IMR-90 (cell line): ENCODE results near the gene ARFGAP2. TPM values are rescaled to one million over a fixed set of nuclear protein-coding genes. Genes with fewer than 3 reads are reported as not detected.

Source experiments
- ATAC-seq: fragments of 200-7000 bp; cut with Tn5 transposase; 2 replicates; pipeline ENCODE4 v1.9.1; 2020; ENCODE audit warnings: low read depth, mild to moderate bottlenecking, moderate library complexity
- BruUV-seq: library from RNA; stranded (reverse); fragments of 400-500 nt; replicated peaks from 2 replicates; lab custom pipeline; 2021; lab: Mats Ljungman, UMichigan
- CTCF ChIA-PET: fragments of 300-600 bp; formaldehyde crosslinking; extraction: SDS; loops from one replicate; lab custom pipeline; 2021; ENCODE audit warnings: antibody characterized with exemption; lab: Yijun Ruan, JAX
- POLR2A ChIA-PET: fragments of 300-600 bp; sonication (Branson Sonifier 250); formaldehyde crosslinking; loops from one replicate; lab custom pipeline; 2022; ENCODE audit warnings: antibody characterized with exemption; ENCODE audit not compliant: unreplicated experiment; lab: Charles Lee
- DNase-seq: peaks from one replicate; pipeline ENCODE4 v3.0.0; 2013
- H2AFZ ChIP-seq: replicated peaks from 2 replicates; pipeline ENCODE3; 2013; ENCODE audit warnings: low read length, mild to moderate bottlenecking; ENCODE audit not compliant: poor library complexity
- H2AK5ac ChIP-seq: 2 replicates; pipeline ENCODE4 v1.6.1; 2013; ENCODE audit warnings: low read depth, low read length, inconsistent platforms
- H2AK9ac ChIP-seq: replicated peaks from 2 replicates; pipeline ENCODE3; 2013; ENCODE audit warnings: mild to moderate bottlenecking, low read depth, low read length, moderate library complexity; ENCODE audit not compliant: poor library complexity
- H2BK120ac ChIP-seq: 2 replicates; pipeline ENCODE4 v1.6.1; 2013; ENCODE audit warnings: low read depth, low read length, inconsistent platforms
- H2BK15ac ChIP-seq: 3 replicates; pipeline ENCODE4 v1.6.1; 2013; ENCODE audit warnings: low read depth, low read length, inconsistent platforms
- H2BK20ac ChIP-seq: 2 replicates; pipeline ENCODE4 v1.6.1; 2013; ENCODE audit warnings: low read depth, mild to moderate bottlenecking, inconsistent platforms, low read length, moderate library complexity
- H2BK5ac ChIP-seq: 2 replicates; pipeline ENCODE4 v1.6.1; 2013; ENCODE audit warnings: mild to moderate bottlenecking, low read depth, low read length, inconsistent platforms; ENCODE audit not compliant: poor library complexity, severe bottlenecking
- H3K14ac ChIP-seq: replicated peaks from 2 replicates; pipeline ENCODE4 v1.6.1; 2013; ENCODE audit warnings: low read depth, low read length, inconsistent platforms
- H3K18ac ChIP-seq: 2 replicates; pipeline ENCODE4 v1.6.1; 2013; ENCODE audit warnings: low read depth, low read length, control low read depth
- H3K23ac ChIP-seq: 2 replicates; pipeline ENCODE4 v1.6.1; 2013; ENCODE audit warnings: low read depth, low read length, inconsistent platforms
- H3K27ac ChIP-seq: 2 replicates; pipeline ENCODE4 v1.5.1; 2013; ENCODE audit warnings: mild to moderate bottlenecking, control low read depth, low read length; ENCODE audit not compliant: insufficient read depth
- H3K27me3 ChIP-seq: 2 replicates; pipeline ENCODE4 v1.6.1; 2013; ENCODE audit warnings: low read length; ENCODE audit not compliant: control insufficient read depth, insufficient read depth
- H3K36me3 ChIP-seq: 2 replicates; pipeline ENCODE4 v1.6.1; 2013; ENCODE audit warnings: low read length, mixed read lengths; ENCODE audit not compliant: control insufficient read depth, insufficient read depth
- H3K4ac ChIP-seq: 2 replicates; pipeline ENCODE4 v1.6.1; 2013; ENCODE audit warnings: low read depth, low read length, inconsistent platforms
- H3K4me1 ChIP-seq: 2 replicates; pipeline ENCODE4 v1.6.1; 2013; ENCODE audit warnings: low read length, mixed read lengths; ENCODE audit not compliant: control insufficient read depth, insufficient read depth
- H3K4me2 ChIP-seq: 2 replicates; pipeline ENCODE4 v1.6.1; 2013; ENCODE audit warnings: low read depth, mild to moderate bottlenecking, control low read depth, low read length, moderate library complexity
- H3K4me3 ChIP-seq: 2 replicates; pipeline ENCODE4 v1.5.1; 2013; ENCODE audit warnings: low read depth, mild to moderate bottlenecking, control low read depth, low read length, moderate library complexity; ENCODE audit not compliant: insufficient read depth
- H3K56ac ChIP-seq: 2 replicates; pipeline ENCODE4 v1.6.1; 2013; ENCODE audit warnings: low read length, inconsistent platforms; ENCODE audit not compliant: insufficient read depth; ENCODE audit errors: extremely low read depth
- H3K79me1 ChIP-seq, 2 experiments: 2 replicates each; pipeline ENCODE4 v1.6.1; 2013; ENCODE audit warnings: low read length in 2 of 2, inconsistent platforms in 1 of 2, low read depth in 1 of 2
- H3K9ac ChIP-seq: 2 replicates; pipeline ENCODE4 v1.6.1; 2013; ENCODE audit warnings: low read depth, low read length, control low read depth
- H3K9me1 ChIP-seq: 2 replicates; pipeline ENCODE4 v1.6.1; 2013; ENCODE audit warnings: low read length, inconsistent platforms; ENCODE audit not compliant: insufficient read depth
- H3K9me3 ChIP-seq: 2 replicates; pipeline ENCODE4 v1.6.1; 2013; ENCODE audit warnings: low read length; ENCODE audit not compliant: control insufficient read depth, insufficient read depth
- H4K20me1 ChIP-seq: 2 replicates; pipeline ENCODE4 v1.6.1; 2013; ENCODE audit warnings: low read length, inconsistent platforms; ENCODE audit not compliant: insufficient read depth
- H4K5ac ChIP-seq: 2 replicates; pipeline ENCODE4 v1.6.1; 2013; ENCODE audit warnings: mild to moderate bottlenecking, low read depth, low read length, control low read depth
- H4K8ac ChIP-seq, 2 experiments: 2 replicates each; pipeline ENCODE4 v1.6.1; 2013; ENCODE audit warnings: low read depth in 2 of 2, low read length in 2 of 2, control low read depth in 1 of 2, inconsistent platforms in 1 of 2
- H4K91ac ChIP-seq: 2 replicates; pipeline ENCODE4 v1.6.1; 2013; ENCODE audit warnings: low read depth, low read length, inconsistent platforms; ENCODE audit not compliant: insufficient read depth
- CEBPB ChIP-seq: IDR thresholded peaks from 2 replicates; pipeline ENCODE4 v1.6.1; 2012; ENCODE audit warnings: low read depth, low read length, improper control_type of control experiment
- CHD1 ChIP-seq: IDR thresholded peaks from 2 replicates; pipeline ENCODE4 v1.6.1; 2012; ENCODE audit warnings: low read depth, low read length, improper control_type of control experiment
- MXI1 ChIP-seq: IDR thresholded peaks from 2 replicates; pipeline ENCODE4 v1.6.1; 2012; ENCODE audit warnings: low read depth, mild to moderate bottlenecking, low read length, moderate library complexity, borderline replicate concordance
- POLR2A ChIP-seq: IDR thresholded peaks from 2 replicates; pipeline ENCODE4 v1.6.1; 2012; ENCODE audit warnings: mild to moderate bottlenecking, low read depth, low read length
- RAD21 ChIP-seq: IDR thresholded peaks from 2 replicates; pipeline ENCODE4 v1.6.1; 2012; ENCODE audit warnings: low read length, improper control_type of control experiment
- RCOR1 ChIP-seq: IDR thresholded peaks from 2 replicates; pipeline ENCODE4 v1.6.1; 2012; ENCODE audit warnings: mild to moderate bottlenecking, low read length, improper control_type of control experiment; ENCODE audit not compliant: insufficient replicate concordance
- RFX5 ChIP-seq: IDR thresholded peaks from 2 replicates; pipeline ENCODE4 v1.8.0; 2012; ENCODE audit warnings: low read depth, mild to moderate bottlenecking, low read length, moderate library complexity
- WGBS, 2 experiments: methylation state at CpG; one replicate each; pipeline versions ENCODE4 v1.1.5 to v1.1.7; 2013; ENCODE audit warnings: missing lambda C conversion rate in 2 of 2; ENCODE audit not compliant: insufficient read length in 1 of 2; ENCODE audit errors: extremely low coverage in 2 of 2; 5-methylcytosine and 5-hydroxymethylcytosine counted together
- dilution Hi-C: fragments of 300-500 bp; cut with HindIII; formaldehyde crosslinking; loops from one replicate; pipeline ENCODE4 v1.14.3; 2018; ENCODE audit warnings: low sequenced_read_pairs; ENCODE audit not compliant: unreplicated experiment
- in situ Hi-C: fragments of 300-500 bp; cut with MboI; formaldehyde crosslinking; loops from 3 replicates; pipeline ENCODE4 v1.14.3; 2019; ENCODE audit warnings: low sequenced_read_pairs, inconsistent platforms, mixed read lengths
- intact Hi-C: fragments of 100-400 bp; cut with micrococcal nuclease; formaldehyde crosslinking; loops from 2 replicates; pipeline ENCODE4 v1.10.0; 2022
- polyA plus RNA-seq, 3 experiments: library from polyadenylated mRNA; depleted of rRNA; stranded (reverse); fragments of >200 nt; gene quantifications; 2 replicates each; pipeline ENCODE4 v1.2.3, GENCODE V29; 2012; ENCODE audit warnings: low replicate concordance in 1 of 3
- total RNA-seq: library from RNA; depleted of rRNA; stranded (reverse); fragments of >200 nt; gene quantifications from 2 replicates; pipeline ENCODE4 v1.2.3, GENCODE V29; 2012
- TF ChIP-seq, protein P1 (sequence below): fragments of 150-350 bp; IDR thresholded peaks from 2 replicates; pipeline ENCODE4 v1.6.1; 2017; ENCODE audit warnings: mild to moderate bottlenecking, antibody characterized with exemption, low read length, low read depth
- TF ChIP-seq, protein P2 (sequence below): fragments of 150-350 bp; IDR thresholded peaks from 2 replicates; pipeline ENCODE4 v1.6.1; 2016; ENCODE audit warnings: low read depth, mild to moderate bottlenecking, low read length, moderate library complexity, borderline replicate concordance
- TF ChIP-seq, protein P3 (sequence below): conservative IDR thresholded peaks from 2 replicates; pipeline ENCODE4 v1.5.1; 2012; ENCODE audit warnings: mild to moderate bottlenecking, low read depth, low read length, improper control_type of control experiment

The ARFGAP2 gene
- total and polyA plus RNA-seq, 2 of the 4 experiments (the other 2 are of a cell fraction): 54.7 to 87.8 TPM

DNA sequence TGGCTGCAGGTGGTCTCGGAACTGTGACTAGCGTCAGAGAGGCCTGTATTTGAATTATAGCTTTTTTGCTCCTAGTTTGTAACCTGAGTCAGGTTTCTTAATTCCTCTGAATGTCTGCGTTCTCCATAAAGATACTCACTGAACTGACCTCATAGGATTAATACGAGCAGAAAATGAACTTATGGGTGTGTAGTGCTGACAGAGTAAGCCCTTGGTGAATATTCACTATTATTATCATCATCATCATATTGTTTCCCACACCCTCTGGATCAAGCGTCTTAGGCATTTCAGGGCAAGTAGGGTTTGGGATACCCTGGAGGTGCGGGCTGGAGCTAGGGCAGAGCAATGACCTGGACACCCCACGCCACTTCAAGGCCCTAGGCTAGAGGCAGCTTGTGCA is 29.0 kb downstream of the ARFGAP2 start:
- POLR2A ChIA-PET: no interaction called here
- intact Hi-C loops: loop anchor here (10.0 kb wide), 1 partner anchor 143 kb away; no protein-coding TSS in a partner anchor
- ATAC-seq: no peak

More for the DNA sequence above, 29.0 kb downstream of the ARFGAP2 start:
- no peaks in the 10 kb centered on the region for H3K27me3 ChIP-seq
- no peak overlapping the region for H3K23ac ChIP-seq
- no peak overlapping the region for H3K4me3 ChIP-seq
- H2BK5ac ChIP-seq: no peak overlapping the region
- dilution Hi-C loops: no loop called here
- 100% methylated on average over 1 of the region's 7 CpGs; no CpG with 5 or more reads in 1 of the 2 experiments for WGBS, 2 experiments
- no peak overlapping the region for H2BK15ac ChIP-seq
- CTCF ChIA-PET: interaction anchor here (1.4 kb wide), 1 partner anchor 252 kb away, joined by 4 read pairs; no protein-coding TSS in a partner anchor
- H3K14ac ChIP-seq: no peak overlapping the region
- H4K8ac ChIP-seq: no peak overlapping the region
- peaks cover 15% of the 10 kb centered on the region for H3K9me1 ChIP-seq
- in situ Hi-C loops: no loop called here
- no peak overlapping the region for H3K56ac ChIP-seq
- no peak for TF ChIP-seq POLR2A
- TF ChIP-seq MXI1: no peak
- TF ChIP-seq, protein P1, sequence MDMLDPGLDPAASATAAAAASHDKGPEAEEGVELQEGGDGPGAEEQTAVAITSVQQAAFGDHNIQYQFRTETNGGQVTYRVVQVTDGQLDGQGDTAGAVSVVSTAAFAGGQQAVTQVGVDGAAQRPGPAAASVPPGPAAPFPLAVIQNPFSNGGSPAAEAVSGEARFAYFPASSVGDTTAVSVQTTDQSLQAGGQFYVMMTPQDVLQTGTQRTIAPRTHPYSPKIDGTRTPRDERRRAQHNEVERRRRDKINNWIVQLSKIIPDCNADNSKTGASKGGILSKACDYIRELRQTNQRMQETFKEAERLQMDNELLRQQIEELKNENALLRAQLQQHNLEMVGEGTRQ: no peak
- TF ChIP-seq, protein P2, sequence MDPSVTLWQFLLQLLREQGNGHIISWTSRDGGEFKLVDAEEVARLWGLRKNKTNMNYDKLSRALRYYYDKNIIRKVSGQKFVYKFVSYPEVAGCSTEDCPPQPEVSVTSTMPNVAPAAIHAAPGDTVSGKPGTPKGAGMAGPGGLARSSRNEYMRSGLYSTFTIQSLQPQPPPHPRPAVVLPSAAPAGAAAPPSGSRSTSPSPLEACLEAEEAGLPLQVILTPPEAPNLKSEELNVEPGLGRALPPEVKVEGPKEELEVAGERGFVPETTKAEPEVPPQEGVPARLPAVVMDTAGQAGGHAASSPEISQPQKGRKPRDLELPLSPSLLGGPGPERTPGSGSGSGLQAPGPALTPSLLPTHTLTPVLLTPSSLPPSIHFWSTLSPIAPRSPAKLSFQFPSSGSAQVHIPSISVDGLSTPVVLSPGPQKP: no peak
- TF ChIP-seq, protein P3, sequence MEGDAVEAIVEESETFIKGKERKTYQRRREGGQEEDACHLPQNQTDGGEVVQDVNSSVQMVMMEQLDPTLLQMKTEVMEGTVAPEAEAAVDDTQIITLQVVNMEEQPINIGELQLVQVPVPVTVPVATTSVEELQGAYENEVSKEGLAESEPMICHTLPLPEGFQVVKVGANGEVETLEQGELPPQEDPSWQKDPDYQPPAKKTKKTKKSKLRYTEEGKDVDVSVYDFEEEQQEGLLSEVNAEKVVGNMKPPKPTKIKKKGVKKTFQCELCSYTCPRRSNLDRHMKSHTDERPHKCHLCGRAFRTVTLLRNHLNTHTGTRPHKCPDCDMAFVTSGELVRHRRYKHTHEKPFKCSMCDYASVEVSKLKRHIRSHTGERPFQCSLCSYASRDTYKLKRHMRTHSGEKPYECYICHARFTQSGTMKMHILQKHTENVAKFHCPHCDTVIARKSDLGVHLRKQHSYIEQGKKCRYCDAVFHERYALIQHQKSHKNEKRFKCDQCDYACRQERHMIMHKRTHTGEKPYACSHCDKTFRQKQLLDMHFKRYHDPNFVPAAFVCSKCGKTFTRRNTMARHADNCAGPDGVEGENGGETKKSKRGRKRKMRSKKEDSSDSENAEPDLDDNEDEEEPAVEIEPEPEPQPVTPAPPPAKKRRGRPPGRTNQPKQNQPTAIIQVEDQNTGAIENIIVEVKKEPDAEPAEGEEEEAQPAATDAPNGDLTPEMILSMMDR: no peak
- TF ChIP-seq CEBPB: no peak
- no peak for TF ChIP-seq RCOR1
- TF ChIP-seq CHD1: no peak
- TF ChIP-seq RFX5: no peak
- no peak for TF ChIP-seq RAD21
- H3K4me2 ChIP-seq: no peak overlapping the region
- H3K27ac ChIP-seq: no peak overlapping the region
- H3K4me1 ChIP-seq: peaks cover 14% of the 10 kb centered on the region
- DNase-seq: no peak
- H2AFZ ChIP-seq: no peak overlapping the region
- H3K4ac ChIP-seq: no peak overlapping the region
- BruUV-seq: no TSS peak
- peaks cover 2% of the 10 kb centered on the region; the same call in 1 of the 2 replicates for H3K36me3 ChIP-seq
- no peak overlapping the region for H3K9ac ChIP-seq
- H3K79me1 ChIP-seq: no peaks in the 10 kb centered on the region; a peak in 1 of 4 replicates
- H2BK20ac ChIP-seq: no peak overlapping the region
- no peak overlapping the region for H4K5ac ChIP-seq
- H3K9me3 ChIP-seq: no peaks in the 10 kb centered on the region
- no peak overlapping the region for H3K18ac ChIP-seq
- H2BK120ac ChIP-seq: no peak overlapping the region
- no peaks in the 10 kb centered on the region; the same call in 1 of the 2 replicates for H4K20me1 ChIP-seq
- no peak overlapping the region for H2AK5ac ChIP-seq
- no peak overlapping the region for H4K91ac ChIP-seq
- H2AK9ac ChIP-seq: no peak overlapping the region
